ENCODE results near the gene AJM1. TPM values are rescaled to one million over a fixed set of nuclear protein-coding genes. Genes with fewer than 3 reads are reported as not detected.
"Not testable (repeated sequence)": the region's sequence is repeated elsewhere in the genome, so short reads cannot be mapped to it uniquely, and the experiment has no call there.

Gene AJM1
- total RNA-seq, 1 donor from 2014 or later, result 1.1 TPM

DNA sequence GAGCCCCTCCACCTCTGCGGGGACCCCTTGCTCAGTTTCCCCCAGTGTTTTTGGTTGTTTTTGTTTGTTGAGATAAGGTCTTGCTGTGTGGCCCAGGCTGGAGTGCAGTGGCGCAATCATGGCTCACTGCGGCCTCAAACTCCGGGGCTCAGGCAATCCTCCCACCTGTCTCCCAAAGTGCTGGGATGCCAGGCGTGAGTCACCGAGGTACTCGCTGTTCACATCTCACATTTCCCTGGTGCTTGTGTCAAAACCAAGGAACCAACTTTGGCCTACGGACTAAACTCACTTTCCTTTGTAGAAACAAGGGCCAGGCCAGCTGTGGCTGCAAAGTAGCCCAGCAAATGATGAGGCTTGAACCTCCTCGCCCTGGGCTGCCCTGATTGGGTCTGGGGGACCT is 9.7 kb upstream of the AJM1 start:
- H3K36me3 ChIP-seq (ENCODE audit: control insufficient read depth, insufficient read depth, low read length), result peaks cover 22% of the 10 kb centered on the region
- TF ChIP-seq, protein P1, sequence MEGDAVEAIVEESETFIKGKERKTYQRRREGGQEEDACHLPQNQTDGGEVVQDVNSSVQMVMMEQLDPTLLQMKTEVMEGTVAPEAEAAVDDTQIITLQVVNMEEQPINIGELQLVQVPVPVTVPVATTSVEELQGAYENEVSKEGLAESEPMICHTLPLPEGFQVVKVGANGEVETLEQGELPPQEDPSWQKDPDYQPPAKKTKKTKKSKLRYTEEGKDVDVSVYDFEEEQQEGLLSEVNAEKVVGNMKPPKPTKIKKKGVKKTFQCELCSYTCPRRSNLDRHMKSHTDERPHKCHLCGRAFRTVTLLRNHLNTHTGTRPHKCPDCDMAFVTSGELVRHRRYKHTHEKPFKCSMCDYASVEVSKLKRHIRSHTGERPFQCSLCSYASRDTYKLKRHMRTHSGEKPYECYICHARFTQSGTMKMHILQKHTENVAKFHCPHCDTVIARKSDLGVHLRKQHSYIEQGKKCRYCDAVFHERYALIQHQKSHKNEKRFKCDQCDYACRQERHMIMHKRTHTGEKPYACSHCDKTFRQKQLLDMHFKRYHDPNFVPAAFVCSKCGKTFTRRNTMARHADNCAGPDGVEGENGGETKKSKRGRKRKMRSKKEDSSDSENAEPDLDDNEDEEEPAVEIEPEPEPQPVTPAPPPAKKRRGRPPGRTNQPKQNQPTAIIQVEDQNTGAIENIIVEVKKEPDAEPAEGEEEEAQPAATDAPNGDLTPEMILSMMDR (IDR thresholded peaks at IDR 0.05; ENCODE audit: insufficient read depth, low read length, severe bottlenecking), result no peak
- H3K27me3 ChIP-seq (ENCODE audit: control insufficient read depth, insufficient read depth, low read length), result no peaks in the 10 kb centered on the region
- no peak for FAIRE-seq
- H3K4me3 ChIP-seq (ENCODE audit: low read depth, low read length), result no peak overlapping the region
- DNase-seq (ENCODE audit: low read depth), result no peak

DNA sequence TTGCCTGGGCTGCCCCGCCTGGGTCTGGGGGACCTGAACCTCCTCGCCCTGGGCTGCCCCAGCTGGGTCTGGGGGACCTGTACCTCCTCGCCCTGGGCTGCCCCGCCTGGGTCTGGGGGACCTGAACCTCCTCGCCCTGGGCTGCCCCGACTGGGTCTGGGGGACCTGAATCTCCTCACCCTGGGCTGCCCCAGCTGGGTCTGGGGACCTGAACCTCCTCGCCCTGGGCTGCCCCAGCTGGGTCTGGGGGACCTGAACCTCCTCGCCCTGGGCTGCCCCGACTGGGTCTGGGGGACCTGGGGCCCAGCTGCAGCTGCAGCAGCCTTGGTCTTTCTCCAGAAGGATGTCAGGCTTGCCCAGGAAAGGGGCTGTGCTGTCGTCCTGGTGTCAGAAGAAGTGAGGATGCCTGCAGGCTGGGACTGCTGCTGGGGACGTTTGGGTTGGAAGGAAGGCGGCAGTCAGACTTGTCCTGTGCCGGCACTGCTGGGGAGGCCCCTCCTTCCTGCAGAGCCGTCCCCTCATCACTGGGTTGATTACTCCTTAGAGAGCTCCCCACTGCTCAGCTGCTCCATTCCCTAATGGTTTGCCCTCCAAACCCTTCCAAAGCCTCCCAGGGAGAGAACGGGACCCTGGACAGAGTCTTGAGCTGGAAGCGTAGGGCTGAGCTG is 8.8 kb upstream of the AJM1 start:
- peaks cover 20% of the 10 kb centered on the region for H3K36me3 ChIP-seq (ENCODE audit: control insufficient read depth, insufficient read depth, low read length)
- not testable (repeated sequence) for H3K4me3 ChIP-seq (ENCODE audit: low read depth, low read length); DNase-seq (ENCODE audit: low read depth); H3K27me3 ChIP-seq (ENCODE audit: control insufficient read depth, insufficient read depth, low read length); FAIRE-seq

DNA sequence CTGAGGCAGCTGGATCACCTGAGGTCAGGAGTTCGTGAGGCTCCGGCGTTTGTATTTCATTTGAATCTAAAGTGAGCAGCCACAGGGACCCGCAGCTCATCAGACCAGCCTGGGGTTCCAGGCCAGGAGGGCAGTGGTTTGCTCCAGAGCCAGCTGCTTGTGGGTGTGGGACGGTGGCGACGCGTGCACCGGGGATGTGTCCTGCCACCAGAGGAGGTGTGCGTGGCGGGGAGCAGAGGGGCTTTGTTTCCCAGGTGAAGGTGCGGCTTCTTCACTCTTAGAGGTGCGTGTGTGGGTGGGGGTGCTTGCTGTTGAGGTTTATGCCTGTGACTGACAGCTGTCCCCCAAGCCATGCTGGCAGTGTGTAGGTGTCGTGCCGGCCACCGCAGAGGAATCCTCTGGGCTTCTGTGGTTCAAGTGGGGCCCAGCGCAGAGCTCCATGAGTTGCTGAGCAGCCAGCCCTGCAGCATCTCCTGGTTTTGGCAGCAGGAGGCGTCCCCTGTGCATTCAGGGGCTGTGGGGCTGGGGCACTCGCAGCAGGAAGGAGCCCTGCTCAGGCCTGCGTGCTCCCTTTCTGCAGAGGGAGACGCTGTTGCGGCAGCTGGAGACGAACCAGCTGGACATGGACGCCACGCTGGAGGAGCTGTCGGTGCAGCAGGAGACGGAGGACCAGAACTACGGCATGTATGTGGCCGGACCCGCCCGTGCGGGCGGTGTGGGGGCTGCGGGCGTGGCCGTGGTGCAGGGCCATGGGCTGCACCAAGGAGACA is 6.9 kb upstream of the AJM1 start:
- TF ChIP-seq, protein P1 (IDR thresholded peaks at IDR 0.05; ENCODE audit: insufficient read depth, low read length, severe bottlenecking), result no peak

DNA sequence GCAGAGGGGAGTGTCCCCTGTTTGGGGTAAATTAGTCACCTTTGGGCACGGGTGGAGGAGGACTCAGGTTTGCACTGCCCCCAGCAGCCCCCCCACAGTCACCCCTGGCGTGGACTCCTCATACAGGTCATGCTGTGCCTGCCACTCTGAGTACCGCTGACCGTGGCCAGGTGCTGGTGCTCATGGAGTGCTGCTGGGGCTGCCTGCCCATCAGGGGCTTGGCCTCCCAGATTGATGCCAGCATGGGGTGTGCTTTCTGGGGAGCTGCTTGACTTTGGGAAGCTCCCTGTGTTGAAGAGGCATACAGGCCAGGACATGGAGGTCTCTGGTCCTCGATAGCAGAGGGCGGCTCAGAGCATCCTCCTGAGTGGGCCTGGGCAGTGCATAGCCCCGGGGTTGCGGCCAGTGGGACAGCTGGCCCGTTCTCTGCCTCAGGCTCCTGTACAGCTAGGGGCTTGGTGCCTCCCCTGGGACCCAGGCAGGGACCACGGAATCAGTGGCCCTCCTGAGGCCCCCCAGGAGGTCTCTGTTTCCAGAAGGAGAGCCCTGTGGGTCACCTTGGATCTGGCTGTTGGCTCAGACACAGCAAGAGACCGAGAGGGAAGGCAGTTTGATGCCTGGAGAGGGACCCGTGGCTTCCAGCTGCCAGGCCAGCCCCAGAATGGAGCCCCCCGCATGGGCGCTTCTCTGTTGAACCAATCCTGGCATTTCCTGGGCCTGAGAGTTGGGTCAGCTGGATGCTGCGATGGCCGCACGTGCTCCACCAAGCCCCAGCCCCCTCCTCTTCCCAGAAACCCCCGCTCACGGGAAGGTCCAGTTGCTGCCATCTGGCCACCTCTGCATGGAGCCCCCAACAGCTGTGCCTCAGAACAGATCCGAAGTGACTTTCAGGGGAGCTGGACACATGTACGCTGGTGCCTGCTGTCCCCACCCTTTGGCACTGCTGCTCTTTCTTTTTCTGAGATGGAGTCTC is 6.1 kb upstream of the AJM1 start:
- FAIRE-seq (no peak), DNase-seq (ENCODE audit: low read depth) (no peak)
- no peaks in the 10 kb centered on the region for H3K27me3 ChIP-seq (ENCODE audit: control insufficient read depth, insufficient read depth, low read length)
- peaks cover 8% of the 10 kb centered on the region for H3K36me3 ChIP-seq (ENCODE audit: control insufficient read depth, insufficient read depth, low read length)
- TF ChIP-seq, protein P1 (IDR thresholded peaks at IDR 0.05; ENCODE audit: insufficient read depth, low read length, severe bottlenecking), result no peak
- no peak overlapping the region for H3K4me3 ChIP-seq (ENCODE audit: low read depth, low read length)

More for the DNA sequence above, 6.9 kb upstream of the AJM1 start:
- H3K36me3 ChIP-seq (ENCODE audit: control insufficient read depth, insufficient read depth, low read length), result peaks cover 10% of the 10 kb centered on the region
- DNase-seq (ENCODE audit: low read depth), result no peak
- FAIRE-seq, result no peak
- H3K4me3 ChIP-seq (ENCODE audit: low read depth, low read length), result no peak overlapping the region
- no peaks in the 10 kb centered on the region for H3K27me3 ChIP-seq (ENCODE audit: control insufficient read depth, insufficient read depth, low read length)

DNA sequence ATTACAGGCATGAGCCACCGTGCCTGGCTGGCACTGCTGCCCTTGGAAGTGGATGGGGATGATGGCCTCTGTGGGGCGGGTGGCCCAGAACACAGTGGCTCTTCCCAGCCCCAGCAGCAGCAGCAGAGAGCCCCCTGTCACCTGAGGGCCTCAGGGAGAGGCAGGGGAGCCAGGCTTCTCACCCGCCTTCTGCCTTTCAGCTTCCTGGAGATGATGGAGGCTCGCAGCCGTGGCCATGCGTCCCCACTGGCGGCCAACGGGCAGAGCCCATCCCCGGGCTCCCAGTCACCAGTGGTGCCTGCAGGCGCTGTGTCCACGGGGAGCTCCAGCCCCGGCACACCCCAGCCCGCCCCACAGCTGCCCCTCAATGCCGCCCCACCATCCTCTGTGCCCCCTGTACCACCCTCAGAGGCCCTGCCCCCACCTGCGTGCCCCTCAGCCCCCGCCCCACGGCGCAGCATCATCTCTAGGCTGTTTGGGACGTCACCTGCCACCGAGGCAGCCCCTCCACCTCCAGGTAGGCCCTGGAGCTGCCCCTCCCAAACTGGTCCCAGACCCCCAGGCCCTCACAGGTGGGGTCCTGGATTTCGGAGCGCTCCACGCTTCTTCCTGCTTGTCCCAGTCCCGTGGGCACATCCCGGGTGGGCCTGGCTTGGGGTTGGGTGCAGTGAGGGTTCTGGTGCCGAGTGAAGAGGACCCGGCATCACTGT is 5.0 kb upstream of the AJM1 start:
- H3K4me3 ChIP-seq (ENCODE audit: low read depth, low read length), result no peak overlapping the region
- H3K27me3 ChIP-seq (ENCODE audit: control insufficient read depth, insufficient read depth, low read length), result no peaks in the 10 kb centered on the region
- DNase-seq (ENCODE audit: low read depth) (no peak), FAIRE-seq (no peak)
- TF ChIP-seq, protein P1 (IDR thresholded peaks at IDR 0.05; ENCODE audit: insufficient read depth, low read length, severe bottlenecking), result no peak
- peaks cover 5% of the 10 kb centered on the region for H3K36me3 ChIP-seq (ENCODE audit: control insufficient read depth, insufficient read depth, low read length)

DNA sequence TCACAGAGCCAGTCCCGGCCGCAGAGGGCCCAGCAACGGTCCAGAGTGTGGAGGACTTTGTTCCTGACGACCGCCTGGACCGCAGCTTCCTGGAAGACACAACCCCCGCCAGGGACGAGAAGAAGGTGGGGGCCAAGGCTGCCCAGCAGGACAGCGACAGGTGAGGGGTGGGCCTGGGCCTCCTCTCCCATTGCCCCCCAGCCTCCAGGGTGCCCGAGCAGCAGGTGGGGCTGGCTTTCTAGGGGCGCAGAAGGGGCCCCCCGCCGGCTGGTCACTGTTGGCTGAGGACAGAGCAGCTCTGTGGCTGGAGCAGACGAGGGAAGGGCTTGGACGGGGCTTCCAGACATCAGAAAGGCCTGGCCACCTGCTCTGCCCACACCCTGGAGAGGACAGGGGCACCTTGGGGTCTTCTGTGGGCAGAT is 4.4 kb upstream of the AJM1 start:
- H3K27me3 ChIP-seq (ENCODE audit: control insufficient read depth, insufficient read depth, low read length); DNase-seq (ENCODE audit: low read depth); FAIRE-seq; H3K4me3 ChIP-seq (ENCODE audit: low read depth, low read length); H3K36me3 ChIP-seq (ENCODE audit: control insufficient read depth, insufficient read depth, low read length): not testable (repeated sequence)

Data from bronchial epithelial cell (primary cell).